Smooth muscle cell (in vitro differentiated cells): ENCODE results near the gene MRPL52. TPM values are rescaled to one million over a fixed set of nuclear protein-coding genes. Genes with fewer than 3 reads are reported as not detected.

ENCODE experiments used
- DNase-seq: peaks from one replicate; lab custom pipeline; 2025; ENCODE audit not compliant: unreplicated experiment; lab: John Stamatoyannopoulos, UW
- H2AFZ ChIP-seq: fragments of 200-600 bp; sonication (generic); 2 replicates; pipeline ENCODE4 v1.6.0; 2016; ENCODE audit warnings: antibody characterized with exemption, low read depth, mild to moderate bottlenecking
- H3F3A ChIP-seq: fragments of 200-600 bp; sonication (generic); 2 replicates; pipeline ENCODE4 v1.6.0; 2017; ENCODE audit warnings: antibody characterized with exemption, low read depth
- H3K27ac ChIP-seq: fragments of 200-600 bp; sonication (generic); 2 replicates; pipeline ENCODE4 v1.5.1; 2016; ENCODE audit warnings: low read depth, mild to moderate bottlenecking
- H3K27me3 ChIP-seq: fragments of 200-600 bp; sonication (generic); 2 replicates; pipeline ENCODE4 v1.6.1; 2016; ENCODE audit warnings: low read depth, mild to moderate bottlenecking
- H3K36me3 ChIP-seq: fragments of 200-600 bp; sonication (generic); 2 replicates; pipeline ENCODE4 v1.5.1; 2016; ENCODE audit warnings: low read depth
- H3K4me1 ChIP-seq: fragments of 200-600 bp; sonication (generic); 2 replicates; pipeline ENCODE4 v1.5.1; 2016; ENCODE audit warnings: low read depth
- H3K4me2 ChIP-seq: fragments of 200-600 bp; sonication (generic); 2 replicates; pipeline ENCODE4 v1.6.0; 2016; ENCODE audit warnings: mild to moderate bottlenecking
- H3K4me3 ChIP-seq: fragments of 200-600 bp; sonication (generic); 2 replicates; pipeline ENCODE4 v1.5.1; 2016; ENCODE audit warnings: mild to moderate bottlenecking
- H3K79me2 ChIP-seq: fragments of 200-600 bp; sonication (generic); 2 replicates; pipeline ENCODE4 v1.6.0; 2016; ENCODE audit warnings: low read depth, mild to moderate bottlenecking
- H3K9ac ChIP-seq: fragments of 200-600 bp; sonication (generic); 2 replicates; pipeline ENCODE4 v1.6.0; 2016; ENCODE audit warnings: low read depth
- H3K9me3 ChIP-seq: fragments of 200-600 bp; sonication (generic); replicated peaks from 2 replicates; pipeline ENCODE4 v1.5.1; 2016; ENCODE audit warnings: low read depth
- H4K20me1 ChIP-seq: fragments of 200-600 bp; sonication (generic); 2 replicates; pipeline ENCODE4 v1.6.0; 2016; ENCODE audit warnings: low read depth
- WGBS: methylation state at CpG from one replicate; pipeline ENCODE4 v1.1.7; 2016; ENCODE audit warnings: low lambda C conversion rate; 5-methylcytosine and 5-hydroxymethylcytosine counted together
- polyA plus RNA-seq: library from polyadenylated mRNA; unstranded; fragments of >200 nt; fragmentation: Nextera tagmentation; extraction: Ambion mirVana; gene quantifications from 2 replicates; pipeline ENCODE4 v1.2.1, GENCODE V29; 2016
- total RNA-seq: library from RNA; depleted of rRNA; stranded (reverse); fragments of >200 nt; gene quantifications from 2 replicates; pipeline ENCODE4 v1.2.3, GENCODE V29; 2014
- TF ChIP-seq, protein P1 (sequence below): fragments of 200-600 bp; sonication (generic); IDR thresholded peaks from 2 replicates; pipeline ENCODE4 v1.5.1; 2017; ENCODE audit warnings: borderline replicate concordance, mild to moderate bottlenecking, antibody characterized with exemption; ENCODE audit not compliant: insufficient read depth, poor library complexity, severe bottlenecking

Gene MRPL52
- total and polyA plus RNA-seq, 2 experiments from 2014 or later: 220 to 274 TPM

DNA sequence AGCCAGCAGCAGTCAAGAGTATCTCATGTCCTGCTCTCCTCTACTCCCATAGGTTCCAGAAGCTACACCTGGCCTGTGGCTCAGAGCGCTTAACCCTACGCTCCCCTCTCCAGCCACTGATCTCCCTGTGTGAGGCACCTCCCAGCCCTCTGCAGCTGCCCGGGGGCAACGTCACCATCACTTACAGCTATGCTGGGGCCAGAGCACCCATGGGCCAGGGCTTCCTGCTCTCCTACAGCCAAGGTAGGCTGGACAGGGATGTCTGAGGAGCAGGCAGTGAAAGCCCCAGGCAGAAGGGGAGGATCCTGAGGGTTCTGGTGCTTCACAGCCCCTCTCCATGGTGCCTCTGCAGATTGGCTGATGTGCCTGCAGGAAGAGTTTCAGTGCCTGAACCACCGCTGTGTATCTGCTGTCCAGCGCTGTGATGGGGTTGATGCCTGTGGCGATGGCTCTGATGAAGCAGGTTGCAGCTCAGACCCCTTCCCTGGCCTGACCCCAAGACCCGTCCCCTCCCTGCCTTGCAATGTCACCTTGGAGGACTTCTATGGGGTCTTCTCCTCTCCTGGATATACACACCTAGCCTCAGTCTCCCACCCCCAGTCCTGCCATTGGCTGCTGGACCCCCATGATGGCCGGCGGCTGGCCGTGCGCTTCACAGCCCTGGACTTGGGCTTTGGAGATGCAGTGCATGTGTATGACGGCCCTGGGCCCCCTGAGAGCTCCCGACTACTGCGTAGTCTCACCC lies 45.5 kb downstream of the MRPL52 start:
- no peak for DNase-seq
- Histone ChIP-seq H3K9me3 (no peaks in the 10 kb centered on the region), H3K27ac (no peak overlapping the region), H3K4me2 (no peak overlapping the region), H3K36me3 (no peaks in the 10 kb centered on the region), H3K79me2 (peaks cover 12% of the 10 kb centered on the region), H3K9ac (no peak overlapping the region), H4K20me1 (no peaks in the 10 kb centered on the region), H2AFZ (no peak overlapping the region), H3K27me3 (no peaks in the 10 kb centered on the region), H3K4me3 (no peak overlapping the region), H3K4me1 (peaks cover 12% of the 10 kb centered on the region), H3F3A (peaks cover 9% of the 10 kb centered on the region)
- TF ChIP-seq, protein P1, sequence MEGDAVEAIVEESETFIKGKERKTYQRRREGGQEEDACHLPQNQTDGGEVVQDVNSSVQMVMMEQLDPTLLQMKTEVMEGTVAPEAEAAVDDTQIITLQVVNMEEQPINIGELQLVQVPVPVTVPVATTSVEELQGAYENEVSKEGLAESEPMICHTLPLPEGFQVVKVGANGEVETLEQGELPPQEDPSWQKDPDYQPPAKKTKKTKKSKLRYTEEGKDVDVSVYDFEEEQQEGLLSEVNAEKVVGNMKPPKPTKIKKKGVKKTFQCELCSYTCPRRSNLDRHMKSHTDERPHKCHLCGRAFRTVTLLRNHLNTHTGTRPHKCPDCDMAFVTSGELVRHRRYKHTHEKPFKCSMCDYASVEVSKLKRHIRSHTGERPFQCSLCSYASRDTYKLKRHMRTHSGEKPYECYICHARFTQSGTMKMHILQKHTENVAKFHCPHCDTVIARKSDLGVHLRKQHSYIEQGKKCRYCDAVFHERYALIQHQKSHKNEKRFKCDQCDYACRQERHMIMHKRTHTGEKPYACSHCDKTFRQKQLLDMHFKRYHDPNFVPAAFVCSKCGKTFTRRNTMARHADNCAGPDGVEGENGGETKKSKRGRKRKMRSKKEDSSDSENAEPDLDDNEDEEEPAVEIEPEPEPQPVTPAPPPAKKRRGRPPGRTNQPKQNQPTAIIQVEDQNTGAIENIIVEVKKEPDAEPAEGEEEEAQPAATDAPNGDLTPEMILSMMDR: no peak
- WGBS: 97% methylated on average over 15 of the region's 15 CpGs

DNA sequence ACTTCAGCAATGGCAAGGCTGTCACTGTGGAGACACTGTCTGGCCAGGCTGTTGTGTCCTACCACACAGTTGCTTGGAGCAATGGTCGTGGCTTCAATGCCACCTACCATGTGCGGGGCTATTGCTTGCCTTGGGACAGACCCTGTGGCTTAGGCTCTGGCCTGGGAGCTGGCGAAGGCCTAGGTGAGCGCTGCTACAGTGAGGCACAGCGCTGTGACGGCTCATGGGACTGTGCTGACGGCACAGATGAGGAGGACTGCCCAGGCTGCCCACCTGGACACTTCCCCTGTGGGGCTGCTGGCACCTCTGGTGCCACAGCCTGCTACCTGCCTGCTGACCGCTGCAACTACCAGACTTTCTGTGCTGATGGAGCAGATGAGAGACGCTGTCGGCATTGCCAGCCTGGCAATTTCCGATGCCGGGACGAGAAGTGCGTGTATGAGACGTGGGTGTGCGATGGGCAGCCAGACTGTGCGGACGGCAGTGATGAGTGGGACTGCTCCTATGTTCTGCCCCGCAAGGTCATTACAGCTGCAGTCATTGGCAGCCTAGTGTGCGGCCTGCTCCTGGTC lies 46.1 kb downstream of the MRPL52 start:
- H3K79me2 ChIP-seq: peaks cover 12% of the 10 kb centered on the region
- no peaks in the 10 kb centered on the region for H3K9me3 ChIP-seq
- no peak overlapping the region for H2AFZ ChIP-seq
- TF ChIP-seq, protein P1: no peak
- no peaks in the 10 kb centered on the region for H3K36me3 ChIP-seq
- no peaks in the 10 kb centered on the region for H3K27me3 ChIP-seq
- H3K27ac ChIP-seq: no peak overlapping the region
- H3K4me2 ChIP-seq: no peak overlapping the region
- no peaks in the 10 kb centered on the region for H4K20me1 ChIP-seq
- H3F3A ChIP-seq: peaks cover 3% of the 10 kb centered on the region
- no peak for DNase-seq
- no peak overlapping the region for H3K4me3 ChIP-seq
- 98% methylated on average over 20 of the region's 20 CpGs for WGBS
- H3K4me1 ChIP-seq: peaks cover 7% of the 10 kb centered on the region
- no peak overlapping the region for H3K9ac ChIP-seq

DNA sequence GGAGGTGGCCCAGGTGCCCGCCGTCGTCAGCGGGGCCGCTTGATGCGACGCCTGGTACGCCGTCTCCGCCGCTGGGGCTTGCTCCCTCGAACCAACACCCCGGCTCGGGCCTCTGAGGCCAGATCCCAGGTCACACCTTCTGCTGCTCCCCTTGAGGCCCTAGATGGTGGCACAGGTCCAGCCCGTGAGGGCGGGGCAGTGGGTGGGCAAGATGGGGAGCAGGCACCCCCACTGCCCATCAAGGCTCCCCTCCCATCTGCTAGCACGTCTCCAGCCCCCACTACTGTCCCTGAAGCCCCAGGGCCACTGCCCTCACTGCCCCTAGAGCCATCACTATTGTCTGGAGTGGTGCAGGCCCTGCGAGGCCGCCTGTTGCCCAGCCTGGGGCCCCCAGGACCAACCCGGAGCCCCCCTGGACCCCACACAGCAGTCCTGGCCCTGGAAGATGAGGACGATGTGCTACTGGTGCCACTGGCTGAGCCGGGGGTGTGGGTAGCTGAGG lies 47.4 kb downstream of the MRPL52 start:
- Histone ChIP-seq H3K4me3 (no peak overlapping the region), H3K4me2 (no peak overlapping the region), H3F3A (no peaks in the 10 kb centered on the region), H4K20me1 (no peaks in the 10 kb centered on the region), H2AFZ (no peak overlapping the region), H3K9ac (no peak overlapping the region), H3K27me3 (no peaks in the 10 kb centered on the region), H3K9me3 (no peaks in the 10 kb centered on the region), H3K27ac (no peak overlapping the region), H3K79me2 (peaks cover 12% of the 10 kb centered on the region), H3K4me1 (peaks cover 6% of the 10 kb centered on the region), H3K36me3 (no peaks in the 10 kb centered on the region)
- TF ChIP-seq, protein P1: no peak
- no peak for DNase-seq
- over 99% methylated on average over 21 of the region's 22 CpGs for WGBS
